HUES6 (cell line): Measurements from ENCODE around the gene ERP29.
"Not testable (repeated sequence)": the region's sequence is repeated elsewhere in the genome, so short reads cannot be mapped to it uniquely, and the experiment has no call there.

Source experiments
- H3K27ac ChIP-seq: 2 replicates; pipeline ENCODE4 v1.7.0; 2013; ENCODE audit warnings: low read depth, mild to moderate bottlenecking, low read length, inconsistent platforms
- H3K27me3 ChIP-seq: 2 replicates; pipeline ENCODE4 v1.6.1; 2013; ENCODE audit warnings: low read length; ENCODE audit not compliant: control insufficient read depth, insufficient read depth
- H3K36me3 ChIP-seq: 2 replicates; pipeline ENCODE4 v1.6.1; 2013; ENCODE audit warnings: low read length; ENCODE audit not compliant: control insufficient read depth, insufficient read depth
- H3K4me1 ChIP-seq: 2 replicates; pipeline ENCODE4 v1.6.1; 2013; ENCODE audit warnings: low read length; ENCODE audit not compliant: control insufficient read depth, insufficient read depth
- H3K4me3 ChIP-seq: 2 replicates; pipeline ENCODE4 v1.5.1; 2013; ENCODE audit warnings: low read depth, low read length
- H3K9ac ChIP-seq: one replicate; pipeline ENCODE4 v1.6.1; 2013; ENCODE audit warnings: mild to moderate bottlenecking, low read length
- H3K9me3 ChIP-seq: 2 replicates; pipeline ENCODE4 v1.6.1; 2013; ENCODE audit warnings: low read depth, low read length; ENCODE audit not compliant: control insufficient read depth, insufficient read depth

Gene ERP29

DNA sequence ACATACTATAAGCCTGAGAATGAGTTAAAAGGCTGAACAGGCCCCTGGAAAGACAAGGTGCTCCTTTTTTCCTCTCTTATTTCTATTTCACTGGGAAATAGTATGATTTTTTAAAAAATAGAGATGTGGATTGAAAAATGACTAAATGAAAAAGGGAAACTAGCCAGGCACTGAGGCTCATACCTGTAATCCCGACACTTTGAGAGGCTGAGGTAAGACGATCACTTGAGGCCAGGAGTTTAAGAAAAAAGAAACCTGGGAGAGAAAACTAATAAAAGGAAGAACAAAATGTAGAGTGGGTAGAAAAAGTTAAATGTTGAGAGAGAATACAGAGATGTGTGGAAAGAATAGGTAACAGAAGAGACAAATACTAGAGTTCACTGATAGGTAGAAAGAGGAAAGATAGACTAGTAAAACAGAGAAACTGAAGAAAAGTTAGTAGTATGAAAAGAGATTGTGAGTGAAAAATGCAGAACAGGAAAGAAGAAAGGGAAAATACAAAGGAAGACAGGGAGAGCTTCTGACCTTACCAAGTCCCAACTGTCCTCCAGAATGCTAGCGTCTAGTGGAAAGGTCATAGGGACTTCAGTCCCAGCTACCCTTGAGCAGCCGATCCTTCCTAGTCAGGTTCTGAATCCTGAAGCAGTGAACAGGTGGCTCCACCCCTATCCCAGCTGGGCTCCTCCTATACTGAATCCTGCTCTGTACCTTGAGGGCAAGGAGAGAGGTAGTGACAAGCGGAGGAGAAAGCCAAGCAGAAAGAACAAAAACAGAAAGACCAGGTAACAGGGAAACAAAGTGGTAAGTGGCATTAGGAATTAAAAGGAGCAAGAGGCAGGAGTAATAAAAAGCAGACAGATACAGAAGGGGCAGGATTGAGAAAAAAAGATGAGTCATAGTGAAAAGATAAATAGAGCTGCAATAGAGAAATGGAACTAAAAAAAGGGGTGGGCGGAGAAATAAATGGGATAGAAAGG lies 7.5 kb upstream of the ERP29 start:
- Histone ChIP-seq H3K27ac (no peak overlapping the region), H3K27me3 (no peaks in the 10 kb centered on the region), H3K4me1 (peaks cover 15% of the 10 kb centered on the region), H3K4me3 (no peak overlapping the region), H3K9ac (no peak overlapping the region), H3K9me3 (no peaks in the 10 kb centered on the region), H3K36me3 (no peaks in the 10 kb centered on the region)

DNA sequence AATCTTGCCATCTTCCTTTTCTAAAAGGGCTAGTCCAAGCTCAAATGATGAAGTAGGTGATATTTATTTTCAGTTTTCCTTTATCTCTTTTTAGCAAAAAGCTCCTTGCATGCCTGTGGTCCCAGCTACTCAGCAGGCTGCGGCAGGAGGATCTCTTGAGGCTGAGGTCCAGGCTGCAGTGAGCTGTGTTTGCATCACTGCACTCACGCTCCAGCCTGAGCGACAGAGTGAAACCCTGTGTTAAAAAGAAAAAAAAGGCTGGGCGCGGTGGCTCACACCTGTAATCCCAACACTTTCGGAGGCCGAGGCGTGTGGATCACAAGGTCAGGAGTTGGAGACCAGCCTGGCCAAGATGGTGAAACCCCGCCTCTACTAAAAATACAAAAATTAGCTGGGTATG lies 5.3 kb upstream of the ERP29 start:
- Histone ChIP-seq H3K36me3 (no peaks in the 10 kb centered on the region), H3K9ac (no peak overlapping the region), H3K4me1 (peaks cover 22% of the 10 kb centered on the region), H3K27ac (no peak overlapping the region), H3K9me3 (no peaks in the 10 kb centered on the region), H3K4me3 (no peak overlapping the region), H3K27me3 (no peaks in the 10 kb centered on the region)

GRCh38 chr12:112008918-112009317 lies 4.3 kb upstream of the ERP29 start:
- Histone ChIP-seq H3K27me3 (no peaks in the 10 kb centered on the region), H3K36me3 (no peaks in the 10 kb centered on the region), H3K4me1 (peaks cover 22% of the 10 kb centered on the region), H3K4me3 (no peak overlapping the region), H3K9ac (no peak overlapping the region), H3K27ac (no peak overlapping the region), H3K9me3 (no peaks in the 10 kb centered on the region)

DNA sequence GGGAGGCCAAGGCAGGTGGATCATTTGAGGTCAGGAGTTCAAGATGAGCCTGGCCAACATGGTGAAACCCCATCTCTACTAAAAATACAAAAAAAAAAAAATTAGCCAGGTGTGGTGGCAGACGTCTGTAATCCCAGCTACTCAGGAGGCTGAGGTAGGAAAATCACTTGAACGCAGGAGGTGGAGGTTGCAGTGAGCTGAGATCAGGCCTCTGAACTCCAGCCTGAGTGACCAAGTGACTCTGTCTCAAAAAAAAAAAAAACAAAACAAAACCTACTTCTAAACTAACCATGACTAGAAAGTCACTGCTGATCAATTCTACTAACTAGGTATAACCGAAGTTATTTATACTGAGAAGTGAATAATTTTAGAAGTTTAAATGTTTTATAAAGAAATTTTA lies 3.6 kb upstream of the ERP29 start:
- not testable (repeated sequence) for H3K9ac ChIP-seq, H3K9me3 ChIP-seq, H3K36me3 ChIP-seq, H3K27me3 ChIP-seq, H3K27ac ChIP-seq, H3K4me3 ChIP-seq
- H3K4me1 ChIP-seq: peaks cover 26% of the 10 kb centered on the region

DNA sequence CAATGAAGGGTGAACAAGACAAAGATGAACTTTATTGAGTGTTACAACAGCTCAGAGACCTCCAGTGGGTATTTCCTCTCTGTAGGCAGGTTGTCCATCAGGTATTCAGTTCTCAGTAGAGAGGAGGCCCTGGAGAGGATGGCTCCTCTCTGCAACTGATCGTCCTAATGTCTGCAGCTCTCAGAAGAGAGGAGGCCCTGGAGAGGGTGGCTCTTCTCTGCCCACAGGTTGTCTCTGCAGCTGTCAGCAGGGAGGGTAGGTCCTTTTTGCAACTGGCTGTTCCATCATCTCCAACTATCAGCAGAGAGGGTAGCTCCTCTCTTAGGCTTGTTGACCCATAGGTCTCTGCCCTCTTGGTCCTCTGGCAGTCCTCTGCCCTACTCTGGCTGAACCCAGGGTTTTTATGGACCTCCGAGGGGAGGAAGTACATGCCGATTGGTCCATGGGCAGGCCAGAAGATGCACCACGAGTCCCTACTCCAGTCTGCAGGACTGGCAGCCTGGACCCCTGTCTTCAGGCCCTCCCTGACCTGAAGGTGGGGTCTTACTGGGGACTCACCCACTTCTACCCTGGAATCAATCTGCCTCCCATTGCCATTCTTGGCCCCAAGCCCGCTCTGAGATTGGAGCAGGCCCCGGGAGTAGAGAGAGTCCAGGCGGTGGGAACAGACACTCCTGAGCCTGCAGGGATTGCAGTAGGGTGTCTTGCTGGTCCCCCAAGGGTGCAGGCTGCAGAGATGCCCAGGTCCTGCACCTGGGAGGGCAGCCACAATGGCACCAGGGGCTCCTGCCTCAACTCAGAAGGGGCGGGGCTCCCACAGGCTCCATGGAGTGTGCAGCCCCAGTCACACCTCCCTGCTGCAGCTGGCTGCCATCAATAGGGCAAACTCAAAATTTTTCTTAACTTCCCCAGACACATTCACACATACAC lies 2.5 kb upstream of the ERP29 start:
- peaks cover 6% of the 10 kb centered on the region for H3K36me3 ChIP-seq
- no peak overlapping the region for H3K9ac ChIP-seq
- peaks cover 24% of the 10 kb centered on the region for H3K4me1 ChIP-seq
- no peak overlapping the region; the same call in 1 of the 2 replicates for H3K4me3 ChIP-seq
- no peaks in the 10 kb centered on the region for H3K9me3 ChIP-seq
- no peak overlapping the region for H3K27ac ChIP-seq
- no peaks in the 10 kb centered on the region for H3K27me3 ChIP-seq

- H3K9ac ChIP-seq: no peak overlapping the region
- peaks cover 14% of the 10 kb centered on the region for H3K36me3 ChIP-seq
- H3K4me1 ChIP-seq: peaks cover 19% of the 10 kb centered on the region
- no peaks in the 10 kb centered on the region for H3K27me3 ChIP-seq
- H3K9me3 ChIP-seq: no peaks in the 10 kb centered on the region
- H3K4me3 ChIP-seq: peak overlapping the region; percentile 88
- no peak overlapping the region for H3K27ac ChIP-seq
Observed at GRCh38 chr12:112011685-112012084, 1.5 kb upstream of the ERP29 start.

DNA sequence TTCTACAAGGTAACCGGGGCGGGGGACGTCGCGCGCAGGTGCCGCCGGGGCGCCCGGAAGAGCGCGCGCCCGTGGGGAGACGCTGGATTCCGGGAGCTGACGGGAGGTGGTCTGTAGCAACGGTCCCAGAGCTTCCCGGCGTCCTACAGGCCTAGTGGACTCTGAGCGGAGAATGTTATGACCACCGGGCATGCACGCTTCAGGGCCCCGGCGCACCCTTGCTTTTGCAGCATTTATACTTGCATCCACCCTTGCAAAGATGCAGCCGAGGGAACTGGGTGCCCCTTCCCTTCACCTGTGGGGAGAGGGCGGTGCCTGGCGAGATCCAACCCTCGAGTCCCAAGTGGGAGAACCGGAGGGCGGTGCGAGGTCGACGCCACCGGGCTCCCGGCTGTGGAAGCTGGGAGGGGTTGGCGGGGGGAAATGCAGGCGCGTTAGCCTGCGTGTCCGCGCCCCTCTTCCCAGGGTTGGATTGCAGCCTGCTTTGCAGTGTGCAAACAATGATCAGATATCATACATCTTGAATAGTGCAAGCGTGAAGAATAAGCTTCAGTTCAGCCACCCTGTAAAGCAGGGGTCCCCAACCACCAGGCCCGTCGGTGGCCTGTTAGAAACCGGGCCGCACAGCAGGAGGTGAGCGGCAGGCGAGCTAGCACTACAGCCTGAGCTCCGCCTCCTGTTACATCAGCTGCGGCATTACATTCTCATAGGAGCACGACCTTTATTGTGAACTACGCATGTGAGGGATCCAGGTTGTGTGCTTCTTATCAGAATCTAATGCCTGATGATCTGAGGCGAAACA lies 576 bp downstream of the ERP29 start:
- peaks cover 12% of the 10 kb centered on the region for H3K4me1 ChIP-seq
- H3K4me3 ChIP-seq: peak overlapping the region; percentile 95
- peak overlapping the region; percentile 97 for H3K27ac ChIP-seq
- no peaks in the 10 kb centered on the region for H3K27me3 ChIP-seq
- H3K9me3 ChIP-seq: no peaks in the 10 kb centered on the region
- H3K9ac ChIP-seq: peak overlapping the region; percentile 96
- peaks cover 27% of the 10 kb centered on the region for H3K36me3 ChIP-seq

- Histone ChIP-seq H3K4me3 (no peak overlapping the region), H3K4me1 (peaks cover 12% of the 10 kb centered on the region), H3K36me3 (peaks cover 48% of the 10 kb centered on the region), H3K27me3 (no peaks in the 10 kb centered on the region), H3K27ac (no peak overlapping the region), H3K9me3 (no peaks in the 10 kb centered on the region), H3K9ac (no peak overlapping the region)
Observed at GRCh38 chr12:112015938-112016337, 2.7 kb downstream of the ERP29 start.

DNA sequence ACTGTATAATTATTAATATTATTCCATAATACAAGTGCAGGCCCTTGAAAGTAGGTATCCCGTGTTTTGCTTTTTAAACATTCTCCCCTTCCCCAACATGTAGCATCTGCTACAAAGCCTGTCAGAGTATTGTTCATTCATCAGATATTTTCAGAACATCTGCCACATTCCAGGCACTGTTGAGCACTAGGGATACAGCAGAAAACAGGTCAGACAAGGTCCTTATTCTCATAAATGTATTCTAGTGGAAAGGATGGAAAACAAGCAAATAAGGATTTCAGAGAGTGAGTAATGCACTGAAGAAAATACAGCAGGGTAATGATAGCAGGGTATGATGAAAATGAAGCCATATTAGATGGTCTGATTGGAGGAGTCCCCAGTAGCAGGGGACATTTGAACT lies 3.8 kb downstream of the ERP29 start:
- Histone ChIP-seq H3K9ac (no peak overlapping the region), H3K4me1 (peaks cover 6% of the 10 kb centered on the region), H3K36me3 (peaks cover 57% of the 10 kb centered on the region), H3K27ac (no peak overlapping the region), H3K4me3 (no peak overlapping the region), H3K9me3 (no peaks in the 10 kb centered on the region), H3K27me3 (no peaks in the 10 kb centered on the region)

- H3K36me3 ChIP-seq: peaks cover 72% of the 10 kb centered on the region
Observed at GRCh38 chr12:112018571-112019237, 5.5 kb downstream of the ERP29 start.

More at GRCh38 chr12:112018571-112019237, 5.5 kb downstream of the ERP29 start:
- H3K4me1 ChIP-seq: peaks cover 5% of the 10 kb centered on the region
- H3K9me3 ChIP-seq: no peaks in the 10 kb centered on the region
- H3K27ac ChIP-seq: no peak overlapping the region
- no peak overlapping the region for H3K9ac ChIP-seq
- no peak overlapping the region for H3K4me3 ChIP-seq
- no peaks in the 10 kb centered on the region for H3K27me3 ChIP-seq
